CD14-positive monocyte (primary cell): ENCODE measurements around the gene IGFBP6. TPM values are rescaled to one million over a fixed set of nuclear protein-coding genes. Genes with fewer than 3 reads are reported as not detected.

Experiments
- DNase-seq, 3 donors: peaks; one replicate each; pipeline ENCODE4 v3.0.0-alpha.2; 2011 to 2022
- H2AFZ ChIP-seq: 2 replicates; pipeline ENCODE4 v1.6.0; 2012; ENCODE audit warnings: mild to moderate bottlenecking, low read depth, low read length, inconsistent platforms; ENCODE audit not compliant: insufficient read depth, poor library complexity, severe bottlenecking
- H3K27ac ChIP-seq, 2 donors: 1 replicate in 1 of 2; 2 replicates in 1 of 2; pipeline ENCODE4 v1.5.1; 2012 to 2013; ENCODE audit warnings: low read length in 2 of 2, control low read depth in 1 of 2, inconsistent platforms in 1 of 2, low read depth in 1 of 2, mild to moderate bottlenecking in 1 of 2
- H3K27me3 ChIP-seq, 2 donors: one replicate each; pipeline versions ENCODE4 v1.6.0 to v1.6.1; 2011 to 2013; ENCODE audit warnings: low read length in 2 of 2; ENCODE audit not compliant: control insufficient read depth in 2 of 2, insufficient read depth in 2 of 2
- H3K36me3 ChIP-seq, 2 donors: replicated peaks in 1 of 2; 1 replicate in 1 of 2; 2 replicates in 1 of 2; pipeline versions ENCODE4 v1.5.1 to v1.6.1; 2012 to 2013; ENCODE audit warnings: low read length in 2 of 2, control low read depth in 1 of 2, inconsistent platforms in 1 of 2, mild to moderate bottlenecking in 1 of 2; ENCODE audit not compliant: insufficient read depth in 2 of 2, control insufficient read depth in 1 of 2
- H3K4me1 ChIP-seq, 2 donors: 1 replicate in 1 of 2; 2 replicates in 1 of 2; pipeline versions ENCODE4 v1.5.1 to v1.6.1; 2012 to 2013; ENCODE audit warnings: low read length in 2 of 2, control low read depth in 1 of 2, inconsistent platforms in 1 of 2, mild to moderate bottlenecking in 1 of 2, moderate library complexity in 1 of 2; ENCODE audit not compliant: insufficient read depth in 2 of 2, control insufficient read depth in 1 of 2
- H3K4me2 ChIP-seq: replicated peaks from 2 replicates; pipeline ENCODE3; 2012; ENCODE audit warnings: low read length, moderate library complexity, mild to moderate bottlenecking; ENCODE audit not compliant: poor library complexity, severe bottlenecking; ENCODE audit errors: extremely low read depth
- H3K4me3 ChIP-seq, 3 experiments: fragments of 200-600 bp in 1 of 3; sonication (generic) in 1 of 3; replicated peaks in 1 of 3; 1 replicate in 2 of 3; 2 replicates in 1 of 3; pipeline ENCODE4 v1.5.1; 2011 to 2013; ENCODE audit warnings: low read length in 3 of 3, mild to moderate bottlenecking in 3 of 3, control low read depth in 2 of 3, low read depth in 2 of 3, inconsistent platforms in 1 of 3, moderate library complexity in 1 of 3
- H3K79me2 ChIP-seq: 2 replicates; pipeline ENCODE4 v1.6.0; 2012; ENCODE audit warnings: mild to moderate bottlenecking, control low read depth, inconsistent platforms, low read length, moderate library complexity; ENCODE audit not compliant: insufficient read depth
- H3K9ac ChIP-seq: 2 replicates; pipeline ENCODE4 v1.6.0; 2017; ENCODE audit warnings: low read length, mild to moderate bottlenecking; ENCODE audit not compliant: insufficient read depth, poor library complexity, severe bottlenecking
- H3K9me3 ChIP-seq, 2 donors: replicated peaks in 1 of 2; 1 replicate in 1 of 2; 2 replicates in 1 of 2; pipeline versions ENCODE4 v1.5.1 to v1.6.1; 2012 to 2013; ENCODE audit warnings: low read length in 2 of 2, control low read depth in 1 of 2; ENCODE audit not compliant: control insufficient read depth in 1 of 2, insufficient read depth in 1 of 2
- H4K20me1 ChIP-seq: 2 replicates; pipeline ENCODE4 v1.6.0; 2012; ENCODE audit warnings: mild to moderate bottlenecking, low read length, control low read depth, moderate library complexity; ENCODE audit not compliant: insufficient read depth
- H3K27ac Mint-ChIP-seq, 7 donors: one replicate each; pipeline ENCODE4 v1.8.0; 2020; ENCODE audit warnings: mild to moderate bottlenecking in 7 of 7, mixed read lengths in 7 of 7, moderate library complexity in 6 of 7, inconsistent platforms in 2 of 7
- H3K27me3 Mint-ChIP-seq, 3 donors: one replicate each; pipeline ENCODE4 v1.8.0; 2021 to 2022; ENCODE audit warnings: low read depth in 3 of 3, mild to moderate bottlenecking in 3 of 3, mixed read lengths in 3 of 3, moderate library complexity in 3 of 3, inconsistent platforms in 1 of 3
- H3K36me3 Mint-ChIP-seq, 2 donors: one replicate each; pipeline ENCODE4 v1.8.0; 2020; ENCODE audit warnings: mixed read lengths in 2 of 2, inconsistent platforms in 1 of 2, mild to moderate bottlenecking in 1 of 2
- H3K4me1 Mint-ChIP-seq: one replicate; pipeline ENCODE4 v1.8.0; 2020; ENCODE audit warnings: mild to moderate bottlenecking, mixed read lengths
- H3K4me3 Mint-ChIP-seq, 2 donors: one replicate each; pipeline ENCODE4 v1.8.0; 2020; ENCODE audit warnings: mild to moderate bottlenecking in 2 of 2, mixed read lengths in 2 of 2, moderate library complexity in 1 of 2
- H3K9me3 Mint-ChIP-seq, 7 donors: one replicate each; pipeline ENCODE4 v1.8.0; 2020 to 2022; ENCODE audit warnings: mixed read lengths in 7 of 7, mild to moderate bottlenecking in 6 of 7, moderate library complexity in 6 of 7, inconsistent platforms in 2 of 7
- WGBS: methylation state at CpG from one replicate; pipeline ENCODE4 v1.1.5; 2013; ENCODE audit warnings: missing lambda C conversion rate; ENCODE audit not compliant: insufficient coverage; 5-methylcytosine and 5-hydroxymethylcytosine counted together
- intact Hi-C, 2 donors: fragments of 100-400 bp; cut with micrococcal nuclease; formaldehyde crosslinking; loops; one replicate each; pipeline versions ENCODE4 v1.15.0 to v1.15.1; 2023
- polyA plus RNA-seq, 3 donors: library from polyadenylated mRNA; depleted of rRNA in 1 of 3; unstranded in 2 of 3; stranded (reverse) in 1 of 3; fragments of 300-500 nt in 2 of 3; fragments of >200 nt in 1 of 3; fragmentation: Illumina TruSeq in 2 of 3; gene quantifications; 1 replicate in 2 of 3; 2 replicates in 1 of 3; pipeline ENCODE4 v1.2.3, GENCODE V29; 2012 to 2021
- TF ChIP-seq, protein P1 (sequence below): fragments of 200-600 bp; IDR thresholded peaks from one replicate; pipeline ENCODE4 v1.8.0; 2022; ENCODE audit warnings: antibody characterized with exemption, mild to moderate bottlenecking

IGFBP6 gene
- polyA plus RNA-seq, 3 donors = 0.20 TPM; not detected in 2

DNA sequence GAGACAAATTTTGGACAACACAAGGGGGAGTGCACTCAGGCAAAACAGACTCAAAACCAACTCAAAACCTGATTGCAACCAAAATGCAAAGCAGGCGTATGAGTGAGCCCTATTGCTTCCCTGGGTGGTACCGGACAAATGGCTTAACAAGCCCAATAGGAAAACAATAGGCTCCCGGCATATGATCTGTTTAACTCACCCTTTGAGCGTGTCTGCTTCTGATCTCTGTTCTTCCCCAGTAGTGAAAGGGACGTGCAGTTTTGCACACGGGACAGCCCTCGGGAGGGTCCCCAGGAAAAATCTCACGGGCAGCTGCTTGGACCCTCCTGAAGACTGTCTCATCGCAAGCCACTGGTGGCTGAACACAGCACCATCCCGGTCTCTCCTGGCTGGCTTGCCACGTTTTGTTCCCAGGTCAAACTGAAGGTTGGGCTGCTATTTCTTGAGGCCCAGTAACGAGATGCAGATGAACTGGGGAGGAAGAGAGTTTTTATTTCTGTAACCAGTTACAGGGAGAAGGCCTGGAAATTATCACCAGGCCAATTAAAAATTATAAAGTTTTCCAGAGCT, 15.8 kb downstream of the IGFBP6 start:
- Mint-ChIP-seq H3K27me3 (no peaks in the 10 kb centered on the region), H3K36me3 (no peaks in the 10 kb centered on the region), H3K4me1 (peaks cover 16% of the 10 kb centered on the region), H3K27ac (no peak overlapping the region), H3K9me3 (peaks cover 0 to 2% (median 0%) of the 10 kb centered on the region in 7 donors), H3K4me3 (no peak overlapping the region)
- TF ChIP-seq, protein P1, sequence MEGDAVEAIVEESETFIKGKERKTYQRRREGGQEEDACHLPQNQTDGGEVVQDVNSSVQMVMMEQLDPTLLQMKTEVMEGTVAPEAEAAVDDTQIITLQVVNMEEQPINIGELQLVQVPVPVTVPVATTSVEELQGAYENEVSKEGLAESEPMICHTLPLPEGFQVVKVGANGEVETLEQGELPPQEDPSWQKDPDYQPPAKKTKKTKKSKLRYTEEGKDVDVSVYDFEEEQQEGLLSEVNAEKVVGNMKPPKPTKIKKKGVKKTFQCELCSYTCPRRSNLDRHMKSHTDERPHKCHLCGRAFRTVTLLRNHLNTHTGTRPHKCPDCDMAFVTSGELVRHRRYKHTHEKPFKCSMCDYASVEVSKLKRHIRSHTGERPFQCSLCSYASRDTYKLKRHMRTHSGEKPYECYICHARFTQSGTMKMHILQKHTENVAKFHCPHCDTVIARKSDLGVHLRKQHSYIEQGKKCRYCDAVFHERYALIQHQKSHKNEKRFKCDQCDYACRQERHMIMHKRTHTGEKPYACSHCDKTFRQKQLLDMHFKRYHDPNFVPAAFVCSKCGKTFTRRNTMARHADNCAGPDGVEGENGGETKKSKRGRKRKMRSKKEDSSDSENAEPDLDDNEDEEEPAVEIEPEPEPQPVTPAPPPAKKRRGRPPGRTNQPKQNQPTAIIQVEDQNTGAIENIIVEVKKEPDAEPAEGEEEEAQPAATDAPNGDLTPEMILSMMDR = no peak
- 100% methylated on average over 10 of the region's 12 CpGs for WGBS
- Histone ChIP-seq H3K27ac (no peak overlapping the region), H3K9me3 (no peaks in the 10 kb centered on the region), H3K4me2 (no peak overlapping the region), H3K4me3 (no peak overlapping the region), H3K9ac (no peak overlapping the region), H3K4me1 (peaks cover 7 to 8% of the 10 kb centered on the region in 2 donors), H2AFZ (no peak overlapping the region), H4K20me1 (no peaks in the 10 kb centered on the region), H3K36me3 (no peaks in the 10 kb centered on the region), H3K27me3 (no peaks in the 10 kb centered on the region), H3K79me2 (no peaks in the 10 kb centered on the region)
- DNase-seq = no peak
- intact Hi-C loops = no loop called here

DNA sequence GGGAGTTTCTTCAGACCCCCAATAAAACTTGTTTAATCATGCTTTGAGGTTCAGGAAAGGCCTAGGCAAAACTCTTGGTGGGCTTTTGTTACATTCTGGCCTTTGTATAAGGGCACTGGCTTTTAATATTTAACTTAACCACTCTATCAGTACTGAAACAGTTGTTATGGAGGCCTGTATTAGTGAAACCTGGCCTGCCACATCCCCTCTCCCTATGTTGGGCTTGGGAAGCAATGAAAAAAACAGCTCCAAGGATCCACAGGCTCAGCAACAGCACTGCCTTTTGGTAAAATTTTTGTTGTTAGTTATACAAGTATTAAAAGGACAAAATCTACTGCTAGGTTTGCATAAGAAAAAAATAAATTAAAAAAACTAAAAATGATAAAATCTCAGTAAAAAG, 16.5 kb downstream of the IGFBP6 start:
- Histone ChIP-seq H3K9ac (no peak overlapping the region), H3K27me3 (no peaks in the 10 kb centered on the region), H2AFZ (no peak overlapping the region), H3K79me2 (no peaks in the 10 kb centered on the region), H3K9me3 (no peaks in the 10 kb centered on the region), H3K4me2 (no peak overlapping the region), H4K20me1 (no peaks in the 10 kb centered on the region), H3K36me3 (no peaks in the 10 kb centered on the region), H3K4me1 (peaks cover 7 to 8% of the 10 kb centered on the region in 2 donors), H3K4me3 (no peak overlapping the region), H3K27ac (no peak overlapping the region)
- no peak for DNase-seq
- Mint-ChIP-seq H3K9me3 (peaks cover 0 to 2% (median 0%) of the 10 kb centered on the region in 7 donors), H3K4me1 (peaks cover 16% of the 10 kb centered on the region), H3K27ac (no peak overlapping the region), H3K4me3 (no peak overlapping the region), H3K27me3 (no peaks in the 10 kb centered on the region), H3K36me3 (no peaks in the 10 kb centered on the region)
- intact Hi-C loops = no loop called here
- TF ChIP-seq, protein P1 = no peak
